ENCODE results near the gene FSTL1. TPM values are rescaled to one million over a fixed set of nuclear protein-coding genes. Genes with fewer than 3 reads are reported as not detected.

Gene FSTL1
- total and polyA plus RNA-seq, 2 of the 8 experiments (the other 6 are each of a cell fraction or from before 2014, with no cell fraction given): 158 to 516 TPM

DNA sequence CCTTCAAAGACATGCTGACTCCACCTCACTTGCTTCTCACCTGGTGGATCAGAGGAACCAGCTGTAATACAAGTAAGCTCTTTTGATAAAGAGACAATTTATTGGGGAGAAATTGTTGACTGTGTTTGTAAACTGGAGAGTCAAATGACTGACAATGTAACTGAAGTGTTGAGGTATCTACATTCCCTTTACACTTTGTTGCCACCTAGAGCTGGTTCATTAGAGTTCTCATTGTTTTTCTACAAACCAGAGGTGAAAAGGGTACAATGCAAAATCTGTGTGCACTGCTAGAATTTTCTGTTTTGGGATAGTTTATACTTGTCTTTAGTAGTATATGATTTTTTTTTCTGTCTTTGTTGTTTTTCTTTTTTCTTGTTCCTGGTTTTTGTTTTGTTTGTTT, 93.0 kb downstream of the FSTL1 start:
- Histone ChIP-seq H2BK5ac (ENCODE audit: low read depth, low read length) (no peak overlapping the region), H2BK20ac (ENCODE audit: low read length) (no peak overlapping the region), H3K23me2 (ENCODE audit: low read depth, low read length) (no peaks in the 10 kb centered on the region), H3K9ac (replicated peaks in 1 of 4; ENCODE audit: extremely low read depth in 1 of 4, low read depth in 3 of 4, low read length in 3 of 4) (no peak overlapping the region), H3K79me1 (ENCODE audit: low read depth, low read length) (no peaks in the 10 kb centered on the region), H4K20me1 (replicated peaks in 1 of 2; ENCODE audit: control insufficient read depth in 1 of 2, insufficient read depth in 2 of 2, low read length in 2 of 2) (no peaks in the 10 kb centered on the region), H2AFZ (ENCODE audit: low read length) (no peak overlapping the region), H3K4me3 (ENCODE audit: extremely low read depth in 1 of 4, insufficient read depth in 2 of 4, low read depth in 3 of 4, low read length in 4 of 4) (no peak overlapping the region), H3K36me3 (ENCODE audit: control insufficient read depth in 2 of 4, insufficient read depth in 4 of 4, low read length in 3 of 4) (no peaks in the 10 kb centered on the region), H3K9me3 (ENCODE audit: insufficient read depth in 2 of 2, low read depth in 1 of 2, low read length in 1 of 2) (no peaks in the 10 kb centered on the region), H3K56ac (replicated peaks; ENCODE audit: insufficient read length, low read depth, low read length) (no peak overlapping the region), H2BK15ac (ENCODE audit: low read length) (no peak overlapping the region), H4K5ac (ENCODE audit: insufficient read length, low read depth, low read length) (no peak overlapping the region), H3K4ac (replicated peaks; ENCODE audit: insufficient read length, low read depth, low read length) (no peak overlapping the region), H3K27me3 (replicated peaks in 1 of 4; ENCODE audit: control insufficient read depth in 3 of 4, extremely low read depth in 1 of 4, insufficient read depth in 3 of 4, low read length in 3 of 4) (peaks cover 0 to 2% (median 0%) of the 10 kb centered on the region in 4 experiments; a peak in 1 of 7 replicates), H3K4me2 (ENCODE audit: insufficient read depth in 1 of 2, low read depth in 2 of 2, low read length in 2 of 2) (no peak overlapping the region), H2BK120ac (replicated peaks; ENCODE audit: low read depth, low read length) (no peak overlapping the region), H4K91ac (replicated peaks; ENCODE audit: insufficient read length, low read length) (no peak overlapping the region), H3K14ac (ENCODE audit: insufficient read length) (no peak overlapping the region), H3K18ac (ENCODE audit: extremely low read depth, low read length) (no peak overlapping the region), H3K79me2 (ENCODE audit: control insufficient read depth in 1 of 2, insufficient read depth in 2 of 2, low read length in 2 of 2) (no peaks in the 10 kb centered on the region), H3K27ac (ENCODE audit: low read depth, low read length) (no peak overlapping the region), H3K23ac (ENCODE audit: insufficient read length) (no peak overlapping the region), H2AK5ac (ENCODE audit: low read depth, low read length) (no peak overlapping the region), H2BK12ac (ENCODE audit: low read depth, low read length) (no peak overlapping the region), H3K4me1 (replicated peaks in 1 of 4; ENCODE audit: control insufficient read depth in 3 of 4, insufficient read depth in 4 of 4, low read length in 3 of 4) (no peaks in the 10 kb centered on the region), H4K8ac (ENCODE audit: extremely low read depth, insufficient read depth, low read length) (no peak overlapping the region)
- CTCF ChIA-PET (ENCODE audit: partially characterized antibody): interaction anchor here (0.7 to 2.6 kb wide), 4 partner anchors 9 to 319 kb away, joined by 3 to 13 read pairs (median 4); no protein-coding TSS in a partner anchor
- POLR2A ChIA-PET (ENCODE audit: partially characterized antibody): interaction anchor here (0.8 to 1.2 kb wide), 3 partner anchors 8 to 46 kb away, joined by 3 to 5 read pairs (median 3); partner anchors contain the start of gene LRRC58
- FAIRE-seq (no peak), DNase-seq (ENCODE audit: low read depth in 1 of 2, low spot score in 2 of 2) (no peak)
- TF ChIP-seq, protein P1, sequence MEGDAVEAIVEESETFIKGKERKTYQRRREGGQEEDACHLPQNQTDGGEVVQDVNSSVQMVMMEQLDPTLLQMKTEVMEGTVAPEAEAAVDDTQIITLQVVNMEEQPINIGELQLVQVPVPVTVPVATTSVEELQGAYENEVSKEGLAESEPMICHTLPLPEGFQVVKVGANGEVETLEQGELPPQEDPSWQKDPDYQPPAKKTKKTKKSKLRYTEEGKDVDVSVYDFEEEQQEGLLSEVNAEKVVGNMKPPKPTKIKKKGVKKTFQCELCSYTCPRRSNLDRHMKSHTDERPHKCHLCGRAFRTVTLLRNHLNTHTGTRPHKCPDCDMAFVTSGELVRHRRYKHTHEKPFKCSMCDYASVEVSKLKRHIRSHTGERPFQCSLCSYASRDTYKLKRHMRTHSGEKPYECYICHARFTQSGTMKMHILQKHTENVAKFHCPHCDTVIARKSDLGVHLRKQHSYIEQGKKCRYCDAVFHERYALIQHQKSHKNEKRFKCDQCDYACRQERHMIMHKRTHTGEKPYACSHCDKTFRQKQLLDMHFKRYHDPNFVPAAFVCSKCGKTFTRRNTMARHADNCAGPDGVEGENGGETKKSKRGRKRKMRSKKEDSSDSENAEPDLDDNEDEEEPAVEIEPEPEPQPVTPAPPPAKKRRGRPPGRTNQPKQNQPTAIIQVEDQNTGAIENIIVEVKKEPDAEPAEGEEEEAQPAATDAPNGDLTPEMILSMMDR (IDR thresholded peaks at IDR 0.05; ENCODE audit: control extremely low read depth in 1 of 3, insufficient read depth in 1 of 3, low read depth in 1 of 3, low read length in 3 of 3): peak in 1 of 3 experiments; percentile 3; a peak in 2 of 4 replicates
- no peak for TF ChIP-seq TAF1 (IDR thresholded peaks at IDR 0.05; ENCODE audit: low read depth, low read length)
- no peak for TF ChIP-seq CTBP2 (IDR thresholded peaks at IDR 0.05; ENCODE audit: borderline replicate concordance, insufficient read depth, insufficient read length, low read length)
- TF ChIP-seq SP1 (IDR thresholded peaks at IDR 0.05; ENCODE audit: low read depth, low read length): no peak
- no peak for TF ChIP-seq CEBPB (IDR thresholded peaks at IDR 0.05; ENCODE audit: low read depth, low read length)
- TF ChIP-seq RAD21 (IDR thresholded peaks at IDR 0.05 in 1 of 2, conservative IDR thresholded peaks at IDR 0.05 in 1 of 2; ENCODE audit: low read depth in 2 of 2, low read length in 2 of 2): peak; percentile 35 to 43; a peak in 3 of 4 replicates
- no peak for TF ChIP-seq CREB1 (IDR thresholded peaks at IDR 0.05)
- no peak for TF ChIP-seq TCF12 (IDR thresholded peaks at IDR 0.05; ENCODE audit: low read depth, low read length)
- no peak for TF ChIP-seq HDAC2 (IDR thresholded peaks at IDR 0.05; ENCODE audit: borderline replicate concordance in 1 of 2, low read depth in 2 of 2, low read length in 2 of 2)
